ENCODE measurements around the gene PDE6C. TPM values are rescaled to one million over a fixed set of nuclear protein-coding genes. Genes with fewer than 3 reads are reported as not detected.

PDE6C gene
- total and polyA plus RNA-seq, 3 experiments from 2014 or later: not detected

DNA sequence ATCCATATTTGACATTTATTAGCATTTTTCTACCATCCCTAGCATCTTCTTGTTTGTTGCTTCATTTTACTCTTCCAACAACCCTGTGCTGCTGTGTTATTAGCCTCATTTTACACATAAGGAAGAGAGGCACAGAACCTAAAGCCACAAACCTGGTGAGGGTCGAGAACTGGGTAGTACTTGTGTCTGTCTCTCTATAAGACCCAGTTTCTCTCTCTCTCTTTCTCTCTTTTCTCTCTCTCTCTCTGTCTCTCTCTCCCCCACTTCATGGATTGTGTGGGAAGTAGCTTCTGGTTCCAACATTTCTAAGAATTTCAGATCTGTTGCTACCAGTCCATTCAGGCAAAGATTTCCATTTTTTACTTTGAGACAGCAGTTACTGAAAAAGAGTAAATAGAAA lies 91.5 kb downstream of the PDE6C start:
- Histone ChIP-seq H3K9me3 (ENCODE audit: low read length) (no peaks in the 10 kb centered on the region), H3K27me3 (ENCODE audit: insufficient read depth, low read length, poor library complexity, severe bottlenecking) (no peaks in the 10 kb centered on the region), H3K4me3 (ENCODE audit: low read length) (no peak overlapping the region), H3K27ac (ENCODE audit: low read depth, low read length) (no peak overlapping the region), H3K36me3 (ENCODE audit: insufficient read depth, low read length) (peaks cover 6% of the 10 kb centered on the region), H3K4me1 (ENCODE audit: insufficient read depth, low read length) (peaks cover 17% of the 10 kb centered on the region)
- H3K4me3 Mint-ChIP-seq: peak overlapping the region in 6 of 7 donors; percentile 65 to 83 (median 76)
- ChIA-PET POLR2A (no interaction called here), CTCF (no interaction called here)
- peaks cover 0 to 6% (median 2%) of the 10 kb centered on the region in 3 donors for H3K36me3 Mint-ChIP-seq
- H3K4me1 Mint-ChIP-seq: peaks cover 14 to 21% (median 16%) of the 10 kb centered on the region in 3 donors
- H3K9me3 Mint-ChIP-seq: no peaks in the 10 kb centered on the region
- peak overlapping the region in 7 of 8 donors; percentile 23 to 91 (median 70) for H3K27ac Mint-ChIP-seq
- DNase-seq: no peak
- peaks cover 0 to 2% of the 10 kb centered on the region in 2 donors for H3K27me3 Mint-ChIP-seq

DNA sequence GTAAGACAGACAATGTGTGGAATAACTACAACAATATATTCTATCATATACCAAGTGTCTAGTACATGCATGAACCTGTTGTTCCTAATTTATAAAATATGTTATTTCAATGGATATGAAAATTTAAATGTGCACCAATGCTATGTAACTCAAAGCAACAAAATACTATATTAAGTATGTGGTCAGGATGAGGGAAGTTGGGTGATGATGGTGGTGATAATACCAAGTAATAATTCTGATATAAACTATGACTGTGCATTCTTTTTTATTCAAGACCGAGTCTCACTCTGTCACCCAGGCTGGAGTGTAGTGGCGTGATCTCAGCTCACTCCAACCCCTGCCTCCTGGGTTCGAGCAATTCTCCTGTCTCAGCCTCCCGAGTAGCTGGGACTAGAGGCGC lies 92.1 kb downstream of the PDE6C start:
- Histone ChIP-seq H3K4me1 (ENCODE audit: insufficient read depth, low read length) (peaks cover 17% of the 10 kb centered on the region), H3K36me3 (ENCODE audit: insufficient read depth, low read length) (peaks cover under 1% of the 10 kb centered on the region), H3K4me3 (ENCODE audit: low read length) (no peak overlapping the region), H3K27me3 (ENCODE audit: insufficient read depth, low read length, poor library complexity, severe bottlenecking) (no peaks in the 10 kb centered on the region), H3K9me3 (ENCODE audit: low read length) (no peaks in the 10 kb centered on the region), H3K27ac (ENCODE audit: low read depth, low read length) (no peak overlapping the region)
- H3K9me3 Mint-ChIP-seq: no peaks in the 10 kb centered on the region
- CTCF ChIA-PET: no interaction called here
- H3K27ac Mint-ChIP-seq: no peak overlapping the region
- POLR2A ChIA-PET: no interaction called here
- H3K4me3 Mint-ChIP-seq: peak overlapping the region in 1 of 7 donors; percentile 13
- peaks cover 10 to 15% (median 11%) of the 10 kb centered on the region in 3 donors for H3K4me1 Mint-ChIP-seq
- peaks cover 2 to 5% of the 10 kb centered on the region in 2 donors for H3K27me3 Mint-ChIP-seq
- DNase-seq: no peak
- peaks cover 0 to 1% (median under 1%) of the 10 kb centered on the region in 3 donors for H3K36me3 Mint-ChIP-seq

- Histone ChIP-seq H3K9me3 (ENCODE audit: low read length) (no peaks in the 10 kb centered on the region), H3K4me1 (ENCODE audit: insufficient read depth, low read length) (peaks cover 5% of the 10 kb centered on the region), H3K27ac (ENCODE audit: low read depth, low read length) (no peak overlapping the region), H3K27me3 (ENCODE audit: insufficient read depth, low read length, poor library complexity, severe bottlenecking) (no peaks in the 10 kb centered on the region), H3K4me3 (ENCODE audit: low read length) (no peak overlapping the region), H3K36me3 (ENCODE audit: insufficient read depth, low read length) (no peaks in the 10 kb centered on the region)
- Mint-ChIP-seq H3K36me3 (no peaks in the 10 kb centered on the region), H3K27me3 (peaks cover 2 to 13% of the 10 kb centered on the region in 2 donors), H3K4me1 (peaks cover 4 to 8% (median 8%) of the 10 kb centered on the region in 3 donors), H3K27ac (no peak overlapping the region), H3K4me3 (no peak overlapping the region), H3K9me3 (no peaks in the 10 kb centered on the region)
- no peak for DNase-seq
- ChIA-PET POLR2A (no interaction called here), CTCF (no interaction called here)
These were observed 95.3 kb downstream of the PDE6C start for GRCh38 chr10:93707623-93708022.

DNA sequence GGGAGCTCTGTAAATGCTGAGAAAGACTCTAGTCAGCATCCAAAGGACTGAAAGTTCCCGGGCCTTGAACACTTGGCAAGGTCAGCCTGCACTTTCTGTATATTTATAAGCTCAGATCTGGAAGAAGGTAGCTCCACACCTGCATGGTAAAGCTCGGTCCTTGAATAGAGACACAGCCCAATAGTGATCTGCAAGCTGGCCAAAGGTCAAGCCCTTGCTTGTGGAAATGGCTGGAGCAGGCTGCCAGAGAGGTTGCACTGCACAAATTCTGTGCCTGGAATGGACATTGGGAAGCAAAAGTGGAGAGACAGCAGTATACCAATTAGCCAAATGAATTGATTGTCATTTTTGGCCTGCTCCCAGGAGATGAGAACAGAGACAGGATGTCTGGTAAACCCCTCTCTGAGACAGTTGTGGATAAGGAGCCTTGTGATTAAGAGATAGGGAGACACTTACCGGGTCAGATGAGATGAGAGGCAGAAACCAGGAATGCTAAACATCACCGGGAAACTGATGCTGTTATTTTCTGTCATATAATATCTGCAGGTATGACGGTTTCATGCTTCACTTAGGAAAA lies 98.1 kb downstream of the PDE6C start:
- H3K9me3 ChIP-seq (ENCODE audit: low read length): no peaks in the 10 kb centered on the region
- no peaks in the 10 kb centered on the region for H3K9me3 Mint-ChIP-seq

DNA sequence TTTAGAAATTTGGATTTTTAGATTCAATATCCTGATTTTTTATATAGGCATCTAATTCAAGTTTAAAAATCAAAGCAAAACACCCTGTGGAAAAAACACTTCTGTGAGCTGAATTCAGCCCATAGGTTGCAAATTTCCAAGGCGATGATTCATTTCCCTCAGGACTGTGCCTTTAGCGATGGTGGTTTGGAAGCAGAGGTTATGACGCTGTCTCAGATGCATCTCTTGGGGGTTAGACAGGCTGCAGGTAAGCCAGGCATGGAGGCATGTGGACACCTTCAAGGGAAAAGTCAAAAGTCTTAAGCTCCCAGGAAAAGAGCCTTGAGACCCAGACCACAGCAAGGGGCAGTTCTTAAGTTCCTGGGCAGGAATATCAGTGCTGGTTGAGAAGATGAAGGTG lies 99.6 kb downstream of the PDE6C start:
- CTCF ChIA-PET: no interaction called here
- Histone ChIP-seq H3K4me1 (ENCODE audit: insufficient read depth, low read length) (no peaks in the 10 kb centered on the region), H3K27me3 (ENCODE audit: insufficient read depth, low read length, poor library complexity, severe bottlenecking) (no peaks in the 10 kb centered on the region), H3K4me3 (ENCODE audit: low read length) (no peak overlapping the region), H3K9me3 (ENCODE audit: low read length) (no peaks in the 10 kb centered on the region), H3K36me3 (ENCODE audit: insufficient read depth, low read length) (no peaks in the 10 kb centered on the region), H3K27ac (ENCODE audit: low read depth, low read length) (no peak overlapping the region)
- Mint-ChIP-seq H3K9me3 (no peaks in the 10 kb centered on the region), H3K4me3 (no peak overlapping the region), H3K36me3 (peaks cover 0 to 2% (median 0%) of the 10 kb centered on the region in 3 donors), H3K27ac (no peak overlapping the region), H3K4me1 (no peaks in the 10 kb centered on the region), H3K27me3 (peaks cover 2 to 32% of the 10 kb centered on the region in 2 donors)
- no peak for DNase-seq
- POLR2A ChIA-PET: no interaction called here

More for the DNA sequence above, 98.1 kb downstream of the PDE6C start:
- no peak overlapping the region for H3K27ac Mint-ChIP-seq
- no peaks in the 10 kb centered on the region for H3K4me1 ChIP-seq (ENCODE audit: insufficient read depth, low read length)
- H3K4me1 Mint-ChIP-seq: no peaks in the 10 kb centered on the region
- peaks cover 2 to 24% of the 10 kb centered on the region in 2 donors for H3K27me3 Mint-ChIP-seq
- H3K36me3 Mint-ChIP-seq: no peaks in the 10 kb centered on the region
- H3K27ac ChIP-seq (ENCODE audit: low read depth, low read length): no peak overlapping the region
- H3K4me3 ChIP-seq (ENCODE audit: low read length): no peak overlapping the region
- no peaks in the 10 kb centered on the region for H3K27me3 ChIP-seq (ENCODE audit: insufficient read depth, low read length, poor library complexity, severe bottlenecking)
- no peak overlapping the region for H3K4me3 Mint-ChIP-seq
- no peaks in the 10 kb centered on the region for H3K36me3 ChIP-seq (ENCODE audit: insufficient read depth, low read length)
- ChIA-PET CTCF (no interaction called here), POLR2A (no interaction called here)
- no peak for DNase-seq

- H3K27me3 Mint-ChIP-seq: peaks cover under 1 to 32% of the 10 kb centered on the region in 2 donors
- H3K9me3 Mint-ChIP-seq: no peaks in the 10 kb centered on the region
- H3K4me1 ChIP-seq (ENCODE audit: insufficient read depth, low read length): no peaks in the 10 kb centered on the region
- H3K27ac Mint-ChIP-seq: no peak overlapping the region
- peaks cover 0 to 2% (median 0%) of the 10 kb centered on the region in 3 donors for H3K36me3 Mint-ChIP-seq
- no peaks in the 10 kb centered on the region for H3K36me3 ChIP-seq (ENCODE audit: insufficient read depth, low read length)
- H3K27ac ChIP-seq (ENCODE audit: low read depth, low read length): no peak overlapping the region
- H3K9me3 ChIP-seq (ENCODE audit: low read length): no peaks in the 10 kb centered on the region
- ChIA-PET POLR2A (no interaction called here), CTCF (no interaction called here)
- no peaks in the 10 kb centered on the region for H3K4me1 Mint-ChIP-seq
- no peaks in the 10 kb centered on the region for H3K27me3 ChIP-seq (ENCODE audit: insufficient read depth, low read length, poor library complexity, severe bottlenecking)
- H3K4me3 ChIP-seq (ENCODE audit: low read length): no peak overlapping the region
- no peak for DNase-seq
- H3K4me3 Mint-ChIP-seq: no peak overlapping the region
These were observed 100.3 kb downstream of the PDE6C start for GRCh38 chr10:93712593-93712992.

DNA sequence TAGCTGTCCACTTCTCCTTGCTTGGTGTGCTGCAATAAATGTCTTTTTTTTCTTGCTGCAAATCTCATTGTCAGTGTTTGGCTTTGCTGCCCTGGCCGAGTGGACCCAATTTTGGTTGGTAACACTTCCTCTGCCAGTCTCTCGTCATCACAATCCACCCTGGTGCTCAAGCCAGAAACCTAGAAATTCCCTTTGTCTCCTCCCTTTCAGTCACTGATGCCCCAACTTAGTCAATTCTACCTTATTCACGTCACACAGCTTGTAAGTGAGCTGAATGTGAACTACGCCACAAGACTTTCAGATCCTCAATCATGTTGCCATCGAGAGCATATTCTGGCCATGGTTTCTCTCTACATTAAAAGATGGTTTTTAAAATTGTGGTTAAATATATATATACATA lies 103.0 kb downstream of the PDE6C start:
- H3K36me3 Mint-ChIP-seq: peaks cover 0 to 2% (median 0%) of the 10 kb centered on the region in 3 donors
- H3K27me3 ChIP-seq (ENCODE audit: insufficient read depth, low read length, poor library complexity, severe bottlenecking): no peaks in the 10 kb centered on the region
- no peaks in the 10 kb centered on the region for H3K9me3 ChIP-seq (ENCODE audit: low read length)
- no peak overlapping the region for H3K4me3 ChIP-seq (ENCODE audit: low read length)
- no peak overlapping the region for H3K27ac Mint-ChIP-seq
- ChIA-PET POLR2A (no interaction called here), CTCF (no interaction called here)
- DNase-seq: no peak
- H3K4me3 Mint-ChIP-seq: no peak overlapping the region
- no peaks in the 10 kb centered on the region for H3K4me1 ChIP-seq (ENCODE audit: insufficient read depth, low read length)
- H3K27me3 Mint-ChIP-seq: peaks cover 2 to 40% of the 10 kb centered on the region in 2 donors
- no peak overlapping the region for H3K27ac ChIP-seq (ENCODE audit: low read depth, low read length)
- no peaks in the 10 kb centered on the region for H3K9me3 Mint-ChIP-seq
- H3K4me1 Mint-ChIP-seq: no peaks in the 10 kb centered on the region
- no peaks in the 10 kb centered on the region for H3K36me3 ChIP-seq (ENCODE audit: insufficient read depth, low read length)
